Uterus (tissue), 4 donors: Measurements from ENCODE around the gene KPNA1. TPM values are rescaled to one million over a fixed set of nuclear protein-coding genes. Genes with fewer than 3 reads are reported as not detected.

Experiments
- DNase-seq, 2 donors: peaks; one replicate each; pipeline ENCODE4 v3.0.0-alpha.2; 2019 to 2020
- H3K27ac ChIP-seq, 2 donors: fragments of 200-600 bp; sonication (generic); 1 replicate in 1 of 2; 2 replicates in 1 of 2; pipeline ENCODE4 v1.5.1; 2016 to 2018
- H3K27me3 ChIP-seq, 2 donors: fragments of 200-600 bp; sonication (generic); one replicate each; pipeline ENCODE4 v1.5.1; 2018 to 2019; ENCODE audit warnings: control low read depth in 1 of 2
- H3K36me3 ChIP-seq, 2 donors: fragments of 200-600 bp; sonication (generic); one replicate each; pipeline ENCODE4 v1.5.1; 2019; ENCODE audit warnings: control low read depth in 1 of 2
- H3K4me1 ChIP-seq, 2 donors: fragments of 200-600 bp; sonication (generic); one replicate each; pipeline ENCODE4 v1.5.1; 2018 to 2019; ENCODE audit warnings: control low read depth in 1 of 2
- H3K4me3 ChIP-seq, 2 donors: fragments of 200-600 bp; sonication (generic); 1 replicate in 1 of 2; 2 replicates in 1 of 2; pipeline ENCODE4 v1.5.1; 2018 to 2019; ENCODE audit warnings: mild to moderate bottlenecking in 1 of 2
- H3K9me3 ChIP-seq, 2 donors: fragments of 200-600 bp; sonication (generic); one replicate each; pipeline ENCODE4 v1.5.1; 2019; ENCODE audit warnings: control low read depth in 1 of 2
- CTCF ChIP-seq, 4 experiments: fragments of 200-600 bp in 2 of 4; fragments of 450-650 bp in 2 of 4; sonication (generic) in 2 of 4; IDR thresholded peaks; one replicate each; pipeline ENCODE4 v1.5.1; 2016 to 2019; ENCODE audit warnings: antibody characterized with exemption in 4 of 4, mild to moderate bottlenecking in 2 of 4, moderate library complexity in 1 of 4
- POLR2A ChIP-seq, 2 donors: fragments of 450-650 bp; IDR thresholded peaks; one replicate each; pipeline ENCODE4 v1.6.1; 2016; ENCODE audit warnings: antibody characterized with exemption in 2 of 2, mild to moderate bottlenecking in 1 of 2, moderate library complexity in 1 of 2
- intact Hi-C: fragments of 100-400 bp; cut with DNase I; formaldehyde crosslinking; loops from one replicate; pipeline ENCODE4 v1.15.1; 2023; ENCODE audit warnings: low total_unique reads
- small RNA-seq: library from RNA; depleted of rRNA; stranded (forward); fragments of <200 nt; gene quantifications from one replicate; pipeline ENCODE3, GENCODE V24; 2016
- total RNA-seq, 4 donors: library from RNA; depleted of rRNA in 3 of 4; stranded (reverse); fragments of >200 nt in 3 of 4; gene quantifications; one replicate each; pipeline versions ENCODE4 v1.1.0 to v1.2.4, GENCODE V29; 2014 to 2023
- donor health status: DM: yes; HTN: yes; CAD: no.

The KPNA1 gene
- total RNA-seq, 4 donors from 2014 or later: 37.4 to 88.3 (median 46.4) TPM

GRCh38 chr3:122382888-122383666, 131.7 kb downstream of the KPNA1 start, which contains the start of gene MIX23:
Gene MIX23 (minus strand): TSS chr3:122383231. CDS start chr3:122383224, 7 bp downstream.
- H3K27me3 ChIP-seq: no peaks in the 10 kb centered on the region
- H3K9me3 ChIP-seq: no peaks in the 10 kb centered on the region
- peak within 1 kb of the TSS; percentile 70 to 71 for H3K4me3 ChIP-seq
- TF ChIP-seq CTCF (IDR thresholded peaks at IDR 0.05) (no peak), POLR2A (IDR thresholded peaks at IDR 0.05) (peak in 1 of 2 donors; percentile 15)
- H3K4me1 ChIP-seq: peaks cover 0 to 7% of the 10 kb centered on the region in 2 donors
- peak; percentile 81 to 85 for DNase-seq
- peak within 1 kb of the TSS; percentile 77 to 93 for H3K27ac ChIP-seq
- intact Hi-C loops: no loop called here
- H3K36me3 ChIP-seq: no peaks in the 10 kb centered on the region

- Histone ChIP-seq H3K4me3 (no peak overlapping the region), H3K9me3 (no peaks in the 10 kb centered on the region), H3K4me1 (peaks cover 0 to 7% of the 10 kb centered on the region in 2 donors), H3K27ac (no peak overlapping the region), H3K27me3 (no peaks in the 10 kb centered on the region), H3K36me3 (no peaks in the 10 kb centered on the region)
- TF ChIP-seq POLR2A (IDR thresholded peaks at IDR 0.05): no peak
- no peak for TF ChIP-seq CTCF (IDR thresholded peaks at IDR 0.05)
- no peak for DNase-seq
- intact Hi-C loops: no loop called here
Measured at GRCh38 chr3:122377975-122378374, 136.8 kb downstream of the KPNA1 start.

- TF ChIP-seq CTCF (IDR thresholded peaks at IDR 0.05) (no peak), POLR2A (IDR thresholded peaks at IDR 0.05) (no peak)
- H3K27me3 ChIP-seq: no peaks in the 10 kb centered on the region
- DNase-seq: no peak
- H3K36me3 ChIP-seq: no peaks in the 10 kb centered on the region
- no peaks in the 10 kb centered on the region for H3K9me3 ChIP-seq
- H3K4me1 ChIP-seq: no peaks in the 10 kb centered on the region
- no peak overlapping the region for H3K27ac ChIP-seq
- intact Hi-C loops: no loop called here
- no peak overlapping the region for H3K4me3 ChIP-seq
Measured at GRCh38 chr3:122374034-122374433, 140.7 kb downstream of the KPNA1 start.

Small RNAs within 50 kb of the gene (small RNA-seq; reads per million reads assigned to genes)
- gene AC083798.1 (not detected), gene AC096861.1 (not detected)

Other genes with a start within 250 kb of the KPNA1 start
- gene CSTA, start 189.7 kb downstream of the KPNA1 start, total RNA-seq: 1 to 10 TPM in 2 of 4 donors, not detected in 2; 1.4 to 1.5 TPM
- 10 to 100 TPM in 3 of 4 donors, not detected in 1; 14.1 to 20.1 (median 18.9) TPM for gene MIX23, start 131.7 kb downstream of the KPNA1 start, total RNA-seq
- gene FAM162A, start 130.8 kb downstream of the KPNA1 start, total RNA-seq: 10 to 100 TPM; 17.6 to 99.9 (median 31.0) TPM
- gene WDR5B, start 98.9 kb downstream of the KPNA1 start, total RNA-seq: 1 to 10 TPM; 2.4 to 9.8 (median 4.7) TPM
- gene PARP9, start 49.4 kb upstream of the KPNA1 start, total RNA-seq: 10 to 100 TPM; 16.8 to 80.7 (median 35.8) TPM
- 10 to 100 TPM; 12.9 to 38.9 (median 23.3) TPM for gene DTX3L, start 49.4 kb upstream of the KPNA1 start, total RNA-seq
- 1 to 10 TPM in 2 of 4 donors, under 1 TPM in 2; under 0.01 to 3.1 (median 1.6) TPM for gene PARP15, start 62.7 kb upstream of the KPNA1 start, total RNA-seq
- 10 to 100 TPM; 32.0 to 62.2 (median 50.2) TPM for gene PARP14, start 165.9 kb upstream of the KPNA1 start, total RNA-seq